Measurements from ENCODE around the gene C19orf47.

The C19orf47 gene

GRCh38 chr19:40280608-40281221 is 67.5 kb downstream of the C19orf47 start:
- no peak for DNase-seq

- DNase-seq = no peak
These were observed 68.2 kb downstream of the C19orf47 start for GRCh38 chr19:40279761-40280607.

- DNase-seq = no peak
These were observed 69.1 kb downstream of the C19orf47 start for GRCh38 chr19:40279120-40279551.

GRCh38 chr19:40278361-40279035 is 69.7 kb downstream of the C19orf47 start:
- no peak for DNase-seq

- DNase-seq = no peak
These were observed 70.7 kb downstream of the C19orf47 start for GRCh38 chr19:40277356-40278059.

- no peak for DNase-seq
These were observed 73.3 kb downstream of the C19orf47 start for GRCh38 chr19:40274585-40275544.

GRCh38 chr19:40273469-40274360 is 74.5 kb downstream of the C19orf47 start:
- peak; percentile 18 for DNase-seq

GRCh38 chr19:40272261-40272660 is 75.9 kb downstream of the C19orf47 start:
- DNase-seq = no peak

GRCh38 chr19:40271706-40272105 is 76.5 kb downstream of the C19orf47 start:
- no peak for DNase-seq

GRCh38 chr19:40270362-40271089 is 77.7 kb downstream of the C19orf47 start:
- DNase-seq = peak; percentile 69

Data from DMS 273 treated with DMSO at 0.1 percent for 48 hours (cell line).